WTC11 (cell line): ENCODE measurements around the gene HOXA7. TPM values are rescaled to one million over a fixed set of nuclear protein-coding genes. Genes with fewer than 3 reads are reported as not detected.

Experiments used
- CBFB ChIP-seq: sonication (generic); formaldehyde crosslinking; IDR thresholded peaks from 2 replicates; pipeline ENCODE4 v1.8.1; 2022; ENCODE audit warnings: mild to moderate bottlenecking, low read depth, missing genetic modification reagents
- CREM ChIP-seq: sonication (generic); formaldehyde crosslinking; IDR thresholded peaks from 2 replicates; pipeline ENCODE4 v1.8.1; 2022; ENCODE audit warnings: mild to moderate bottlenecking, missing genetic modification reagents, moderate library complexity
- ETV6 ChIP-seq: sonication (generic); formaldehyde crosslinking; IDR thresholded peaks from 2 replicates; pipeline ENCODE4 v1.8.1; 2022; ENCODE audit warnings: mild to moderate bottlenecking, missing genetic modification reagents
- FOXK1 ChIP-seq: sonication (generic); formaldehyde crosslinking; IDR thresholded peaks from 2 replicates; pipeline ENCODE4 v1.8.0; 2022; ENCODE audit warnings: mild to moderate bottlenecking, moderate library complexity, missing genetic modification reagents
- FOXP1 ChIP-seq: sonication (generic); formaldehyde crosslinking; IDR thresholded peaks from 2 replicates; pipeline ENCODE4 v1.8.0; 2022; ENCODE audit warnings: missing genetic modification reagents, mild to moderate bottlenecking, moderate library complexity, borderline replicate concordance
- HMGA2 ChIP-seq: fragments of 250-450 bp; sonication (Bioruptor Pico); IDR thresholded peaks from 2 replicates; pipeline ENCODE4 v1.4.0; 2021; ENCODE audit warnings: mild to moderate bottlenecking, moderate library complexity
- IRF2 ChIP-seq: sonication (generic); formaldehyde crosslinking; IDR thresholded peaks from 2 replicates; pipeline ENCODE4 v1.8.0; 2022; ENCODE audit warnings: low read depth, missing genetic modification reagents, borderline replicate concordance
- JAZF1 ChIP-seq: fragments of 250-450 bp; sonication (Bioruptor Pico); IDR thresholded peaks from 2 replicates; pipeline ENCODE4 v1.9.0; 2021; ENCODE audit warnings: moderate library complexity, mild to moderate bottlenecking, inconsistent platforms
- SMAD3 ChIP-seq: sonication (generic); formaldehyde crosslinking; IDR thresholded peaks from 2 replicates; pipeline ENCODE4 v1.8.0; 2022; ENCODE audit warnings: missing genetic modification reagents, mild to moderate bottlenecking, borderline replicate concordance
- SP1 ChIP-seq: sonication (generic); formaldehyde crosslinking; conservative IDR thresholded peaks from 2 replicates; pipeline ENCODE4 v1.8.1; 2022; ENCODE audit warnings: missing genetic modification reagents
- TCF7 ChIP-seq: sonication (generic); formaldehyde crosslinking; IDR thresholded peaks from 2 replicates; pipeline ENCODE4 v1.8.0; 2022; ENCODE audit warnings: mild to moderate bottlenecking, low read depth, missing genetic modification reagents, moderate library complexity
- TEAD4 ChIP-seq: sonication (generic); formaldehyde crosslinking; IDR thresholded peaks from 2 replicates; pipeline ENCODE4 v1.8.0; 2022; ENCODE audit warnings: mild to moderate bottlenecking, missing genetic modification reagents
- ZNF219 ChIP-seq: sonication (generic); formaldehyde crosslinking; IDR thresholded peaks from 2 replicates; pipeline ENCODE4 v1.8.0; 2023; ENCODE audit warnings: missing genetic modification reagents, mild to moderate bottlenecking, borderline replicate concordance
- ZNF232 ChIP-seq: sonication (generic); formaldehyde crosslinking; IDR thresholded peaks from 2 replicates; pipeline ENCODE4 v1.8.0; 2022; ENCODE audit warnings: mild to moderate bottlenecking, missing genetic modification reagents
- ZNF396 ChIP-seq: fragments of 250-450 bp; sonication (Bioruptor Pico); IDR thresholded peaks from 2 replicates; pipeline ENCODE4 v1.8.0; 2021; ENCODE audit warnings: mild to moderate bottlenecking, moderate library complexity, borderline replicate concordance
- total RNA-seq: library from RNA; stranded (reverse); gene quantifications from 3 replicates; pipeline ENCODE4 v1.2.3, GENCODE V29; 2021
- TF ChIP-seq, protein P1 (sequence below): sonication (generic); formaldehyde crosslinking; IDR thresholded peaks from 2 replicates; pipeline ENCODE4 v1.8.0; 2023; ENCODE audit warnings: missing genetic modification reagents
- TF ChIP-seq, protein P2 (sequence below): sonication (generic); formaldehyde crosslinking; IDR thresholded peaks from 2 replicates; pipeline ENCODE4 v1.8.1; 2023; ENCODE audit warnings: mild to moderate bottlenecking, missing genetic modification reagents, borderline replicate concordance
- TF ChIP-seq, protein P3 (sequence below): sonication (generic); formaldehyde crosslinking; IDR thresholded peaks from 2 replicates; pipeline ENCODE4 v1.8.0; 2023; ENCODE audit warnings: missing genetic modification reagents, mild to moderate bottlenecking, borderline replicate concordance
- TF ChIP-seq, protein P4 (sequence below): sonication (generic); formaldehyde crosslinking; IDR thresholded peaks from 2 replicates; pipeline ENCODE4 v1.8.0; 2022; ENCODE audit warnings: mild to moderate bottlenecking, missing genetic modification reagents
- TF ChIP-seq, protein P5 (sequence below): sonication (generic); formaldehyde crosslinking; IDR thresholded peaks from 2 replicates; pipeline ENCODE4 v1.8.1; 2023; ENCODE audit warnings: mild to moderate bottlenecking, missing genetic modification reagents
- TF ChIP-seq, protein P6 (sequence below): fragments of 200-600 bp; IDR thresholded peaks from 2 replicates; pipeline ENCODE4 v1.8.0; 2022; ENCODE audit warnings: antibody characterized with exemption

The HOXA7 gene
- total RNA-seq, 1 experiment from 2014 or later: not detected

DNA sequence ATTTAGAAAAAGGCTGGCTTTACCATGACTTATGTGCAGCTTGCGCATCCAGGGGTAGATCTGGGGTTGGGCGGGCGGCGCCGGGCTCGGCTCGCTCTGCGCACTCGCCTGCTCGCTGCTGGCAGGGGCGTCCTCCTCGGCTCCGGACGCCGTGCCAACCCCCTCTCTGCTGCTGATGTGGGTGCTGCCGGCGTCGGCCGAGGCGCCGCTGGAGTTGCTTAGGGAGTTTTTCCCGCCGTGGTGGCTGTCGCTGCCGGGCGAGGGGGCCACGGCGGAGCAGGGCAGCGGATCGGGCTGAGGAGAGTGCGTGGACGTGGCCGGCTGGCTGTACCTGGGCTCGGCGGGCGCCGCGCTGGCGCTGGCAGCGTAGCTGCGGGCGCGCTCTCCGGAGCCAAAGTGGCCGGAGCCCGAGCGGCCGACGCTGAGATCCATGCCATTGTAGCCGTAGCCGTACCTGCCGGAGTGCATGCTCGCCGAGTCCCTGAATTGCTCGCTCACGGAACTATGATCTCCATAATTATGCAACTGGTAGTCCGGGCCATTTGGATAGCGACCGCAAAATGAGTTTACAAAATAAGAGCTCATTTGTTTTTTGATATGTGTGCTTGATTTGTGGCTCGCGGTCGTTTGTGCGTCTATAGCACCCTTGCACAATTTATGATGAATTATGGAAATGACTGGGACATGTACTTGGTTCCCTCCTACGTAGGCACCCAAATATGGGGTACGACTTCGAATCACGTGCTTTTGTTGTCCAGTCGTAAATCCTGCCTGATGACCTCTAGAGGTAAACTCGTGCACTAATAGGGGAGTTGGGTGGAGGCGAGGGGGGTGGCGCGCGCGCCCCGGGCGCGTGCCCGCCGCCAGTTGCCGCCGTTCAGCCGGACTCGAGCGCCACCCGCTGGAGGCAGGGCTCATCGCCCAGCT is 13.2 kb downstream of the HOXA7 start, which contains the start of gene HOXA5 (continued):
- peak; percentile 60; the same call in 1 of the 2 replicates for TF ChIP-seq ETV6 (CRISPR knock-in tag)
- no peak for TF ChIP-seq SMAD3 (CRISPR knock-in tag)
- no peak for TF ChIP-seq HMGA2
- TF ChIP-seq IRF2 (CRISPR knock-in tag): no peak
- no peak for TF ChIP-seq ZNF396
- TF ChIP-seq, protein P1, sequence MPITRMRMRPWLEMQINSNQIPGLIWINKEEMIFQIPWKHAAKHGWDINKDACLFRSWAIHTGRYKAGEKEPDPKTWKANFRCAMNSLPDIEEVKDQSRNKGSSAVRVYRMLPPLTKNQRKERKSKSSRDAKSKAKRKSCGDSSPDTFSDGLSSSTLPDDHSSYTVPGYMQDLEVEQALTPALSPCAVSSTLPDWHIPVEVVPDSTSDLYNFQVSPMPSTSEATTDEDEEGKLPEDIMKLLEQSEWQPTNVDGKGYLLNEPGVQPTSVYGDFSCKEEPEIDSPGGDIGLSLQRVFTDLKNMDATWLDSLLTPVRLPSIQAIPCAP: no peak
- TF ChIP-seq TEAD4 (CRISPR knock-in tag): 0 out of 2 replicates have a peak, but pooled peaks have one; percentile 17
- TF ChIP-seq ZNF219 (CRISPR knock-in tag): no peak
- no peak for TF ChIP-seq ZNF232 (CRISPR knock-in tag)
- TF ChIP-seq, protein P2, sequence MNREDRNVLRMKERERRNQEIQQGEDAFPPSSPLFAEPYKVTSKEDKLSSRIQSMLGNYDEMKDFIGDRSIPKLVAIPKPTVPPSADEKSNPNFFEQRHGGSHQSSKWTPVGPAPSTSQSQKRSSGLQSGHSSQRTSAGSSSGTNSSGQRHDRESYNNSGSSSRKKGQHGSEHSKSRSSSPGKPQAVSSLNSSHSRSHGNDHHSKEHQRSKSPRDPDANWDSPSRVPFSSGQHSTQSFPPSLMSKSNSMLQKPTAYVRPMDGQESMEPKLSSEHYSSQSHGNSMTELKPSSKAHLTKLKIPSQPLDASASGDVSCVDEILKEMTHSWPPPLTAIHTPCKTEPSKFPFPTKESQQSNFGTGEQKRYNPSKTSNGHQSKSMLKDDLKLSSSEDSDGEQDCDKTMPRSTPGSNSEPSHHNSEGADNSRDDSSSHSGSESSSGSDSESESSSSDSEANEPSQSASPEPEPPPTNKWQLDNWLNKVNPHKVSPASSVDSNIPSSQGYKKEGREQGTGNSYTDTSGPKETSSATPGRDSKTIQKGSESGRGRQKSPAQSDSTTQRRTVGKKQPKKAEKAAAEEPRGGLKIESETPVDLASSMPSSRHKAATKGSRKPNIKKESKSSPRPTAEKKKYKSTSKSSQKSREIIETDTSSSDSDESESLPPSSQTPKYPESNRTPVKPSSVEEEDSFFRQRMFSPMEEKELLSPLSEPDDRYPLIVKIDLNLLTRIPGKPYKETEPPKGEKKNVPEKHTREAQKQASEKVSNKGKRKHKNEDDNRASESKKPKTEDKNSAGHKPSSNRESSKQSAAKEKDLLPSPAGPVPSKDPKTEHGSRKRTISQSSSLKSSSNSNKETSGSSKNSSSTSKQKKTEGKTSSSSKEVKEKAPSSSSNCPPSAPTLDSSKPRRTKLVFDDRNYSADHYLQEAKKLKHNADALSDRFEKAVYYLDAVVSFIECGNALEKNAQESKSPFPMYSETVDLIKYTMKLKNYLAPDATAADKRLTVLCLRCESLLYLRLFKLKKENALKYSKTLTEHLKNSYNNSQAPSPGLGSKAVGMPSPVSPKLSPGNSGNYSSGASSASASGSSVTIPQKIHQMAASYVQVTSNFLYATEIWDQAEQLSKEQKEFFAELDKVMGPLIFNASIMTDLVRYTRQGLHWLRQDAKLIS: no peak
- TF ChIP-seq CREM: no peak
- TF ChIP-seq FOXP1 (CRISPR knock-in tag): no peak
- no peak for TF ChIP-seq TCF7 (CRISPR knock-in tag)
- TF ChIP-seq, protein P3, sequence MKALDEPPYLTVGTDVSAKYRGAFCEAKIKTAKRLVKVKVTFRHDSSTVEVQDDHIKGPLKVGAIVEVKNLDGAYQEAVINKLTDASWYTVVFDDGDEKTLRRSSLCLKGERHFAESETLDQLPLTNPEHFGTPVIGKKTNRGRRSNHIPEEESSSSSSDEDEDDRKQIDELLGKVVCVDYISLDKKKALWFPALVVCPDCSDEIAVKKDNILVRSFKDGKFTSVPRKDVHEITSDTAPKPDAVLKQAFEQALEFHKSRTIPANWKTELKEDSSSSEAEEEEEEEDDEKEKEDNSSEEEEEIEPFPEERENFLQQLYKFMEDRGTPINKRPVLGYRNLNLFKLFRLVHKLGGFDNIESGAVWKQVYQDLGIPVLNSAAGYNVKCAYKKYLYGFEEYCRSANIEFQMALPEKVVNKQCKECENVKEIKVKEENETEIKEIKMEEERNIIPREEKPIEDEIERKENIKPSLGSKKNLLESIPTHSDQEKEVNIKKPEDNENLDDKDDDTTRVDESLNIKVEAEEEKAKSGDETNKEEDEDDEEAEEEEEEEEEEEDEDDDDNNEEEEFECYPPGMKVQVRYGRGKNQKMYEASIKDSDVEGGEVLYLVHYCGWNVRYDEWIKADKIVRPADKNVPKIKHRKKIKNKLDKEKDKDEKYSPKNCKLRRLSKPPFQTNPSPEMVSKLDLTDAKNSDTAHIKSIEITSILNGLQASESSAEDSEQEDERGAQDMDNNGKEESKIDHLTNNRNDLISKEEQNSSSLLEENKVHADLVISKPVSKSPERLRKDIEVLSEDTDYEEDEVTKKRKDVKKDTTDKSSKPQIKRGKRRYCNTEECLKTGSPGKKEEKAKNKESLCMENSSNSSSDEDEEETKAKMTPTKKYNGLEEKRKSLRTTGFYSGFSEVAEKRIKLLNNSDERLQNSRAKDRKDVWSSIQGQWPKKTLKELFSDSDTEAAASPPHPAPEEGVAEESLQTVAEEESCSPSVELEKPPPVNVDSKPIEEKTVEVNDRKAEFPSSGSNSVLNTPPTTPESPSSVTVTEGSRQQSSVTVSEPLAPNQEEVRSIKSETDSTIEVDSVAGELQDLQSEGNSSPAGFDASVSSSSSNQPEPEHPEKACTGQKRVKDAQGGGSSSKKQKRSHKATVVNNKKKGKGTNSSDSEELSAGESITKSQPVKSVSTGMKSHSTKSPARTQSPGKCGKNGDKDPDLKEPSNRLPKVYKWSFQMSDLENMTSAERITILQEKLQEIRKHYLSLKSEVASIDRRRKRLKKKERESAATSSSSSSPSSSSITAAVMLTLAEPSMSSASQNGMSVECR (CRISPR knock-in tag): no peak
- TF ChIP-seq, protein P4, sequence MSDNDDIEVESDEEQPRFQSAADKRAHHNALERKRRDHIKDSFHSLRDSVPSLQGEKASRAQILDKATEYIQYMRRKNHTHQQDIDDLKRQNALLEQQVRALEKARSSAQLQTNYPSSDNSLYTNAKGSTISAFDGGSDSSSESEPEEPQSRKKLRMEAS: 0 out of 2 replicates have a peak, but pooled peaks have one; percentile 33
- TF ChIP-seq, protein P5, sequence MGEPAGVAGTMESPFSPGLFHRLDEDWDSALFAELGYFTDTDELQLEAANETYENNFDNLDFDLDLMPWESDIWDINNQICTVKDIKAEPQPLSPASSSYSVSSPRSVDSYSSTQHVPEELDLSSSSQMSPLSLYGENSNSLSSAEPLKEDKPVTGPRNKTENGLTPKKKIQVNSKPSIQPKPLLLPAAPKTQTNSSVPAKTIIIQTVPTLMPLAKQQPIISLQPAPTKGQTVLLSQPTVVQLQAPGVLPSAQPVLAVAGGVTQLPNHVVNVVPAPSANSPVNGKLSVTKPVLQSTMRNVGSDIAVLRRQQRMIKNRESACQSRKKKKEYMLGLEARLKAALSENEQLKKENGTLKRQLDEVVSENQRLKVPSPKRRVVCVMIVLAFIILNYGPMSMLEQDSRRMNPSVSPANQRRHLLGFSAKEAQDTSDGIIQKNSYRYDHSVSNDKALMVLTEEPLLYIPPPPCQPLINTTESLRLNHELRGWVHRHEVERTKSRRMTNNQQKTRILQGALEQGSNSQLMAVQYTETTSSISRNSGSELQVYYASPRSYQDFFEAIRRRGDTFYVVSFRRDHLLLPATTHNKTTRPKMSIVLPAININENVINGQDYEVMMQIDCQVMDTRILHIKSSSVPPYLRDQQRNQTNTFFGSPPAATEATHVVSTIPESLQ (CRISPR knock-in tag): no peak
- no peak for TF ChIP-seq CBFB
- peak; percentile 84 for TF ChIP-seq FOXK1 (CRISPR knock-in tag)
- 0 out of 2 replicates have a peak, but pooled peaks have one; percentile 33 for TF ChIP-seq SP1 (CRISPR knock-in tag)
- TF ChIP-seq JAZF1: no peak
- TF ChIP-seq, protein P6, sequence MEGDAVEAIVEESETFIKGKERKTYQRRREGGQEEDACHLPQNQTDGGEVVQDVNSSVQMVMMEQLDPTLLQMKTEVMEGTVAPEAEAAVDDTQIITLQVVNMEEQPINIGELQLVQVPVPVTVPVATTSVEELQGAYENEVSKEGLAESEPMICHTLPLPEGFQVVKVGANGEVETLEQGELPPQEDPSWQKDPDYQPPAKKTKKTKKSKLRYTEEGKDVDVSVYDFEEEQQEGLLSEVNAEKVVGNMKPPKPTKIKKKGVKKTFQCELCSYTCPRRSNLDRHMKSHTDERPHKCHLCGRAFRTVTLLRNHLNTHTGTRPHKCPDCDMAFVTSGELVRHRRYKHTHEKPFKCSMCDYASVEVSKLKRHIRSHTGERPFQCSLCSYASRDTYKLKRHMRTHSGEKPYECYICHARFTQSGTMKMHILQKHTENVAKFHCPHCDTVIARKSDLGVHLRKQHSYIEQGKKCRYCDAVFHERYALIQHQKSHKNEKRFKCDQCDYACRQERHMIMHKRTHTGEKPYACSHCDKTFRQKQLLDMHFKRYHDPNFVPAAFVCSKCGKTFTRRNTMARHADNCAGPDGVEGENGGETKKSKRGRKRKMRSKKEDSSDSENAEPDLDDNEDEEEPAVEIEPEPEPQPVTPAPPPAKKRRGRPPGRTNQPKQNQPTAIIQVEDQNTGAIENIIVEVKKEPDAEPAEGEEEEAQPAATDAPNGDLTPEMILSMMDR: peak; percentile 88
